GM12878 (cell line): Measurements from ENCODE around the gene OR2T35. TPM values are rescaled to one million over a fixed set of nuclear protein-coding genes. Genes with fewer than 3 reads are reported as not detected.

Experiments used
- ATAC-seq: fragments of 200-7000 bp; cut with Tn5 transposase; 3 replicates; pipeline ENCODE4 v1.9.1; 2020; ENCODE audit warnings: mild to moderate bottlenecking, moderate library complexity
- BruUV-seq: library from RNA; stranded (reverse); fragments of 400-500 nt; replicated peaks from 2 replicates; lab custom pipeline; 2021; lab: Mats Ljungman, UMichigan
- CTCF ChIA-PET: fragments of 300-600 bp; sonication (Branson Sonifier 250); formaldehyde crosslinking; extraction: SDS; loops from one replicate; lab custom pipeline; 2021; ENCODE audit warnings: inconsistent platforms; lab: Yijun Ruan, JAX
- POLR2A ChIA-PET: fragments of 350-600 bp; formaldehyde crosslinking; extraction: SDS; loops from one replicate; lab custom pipeline; 2021; ENCODE audit warnings: inconsistent platforms; lab: Charles Lee
- RAD21 ChIA-PET: fragments of 300-600 bp; sonication (Branson Sonifier 250); formaldehyde crosslinking; loops from one replicate; lab custom pipeline; 2023; ENCODE audit warnings: antibody characterized with exemption; ENCODE audit not compliant: unreplicated experiment; lab: Charles Lee
- SMC1A ChIA-PET: fragments of 300-600 bp; sonication (Branson Sonifier 250); formaldehyde crosslinking; loops from one replicate; lab custom pipeline; 2023; ENCODE audit not compliant: unreplicated experiment, uncharacterized antibody; lab: Charles Lee
- DNase-seq: peaks from one replicate; pipeline ENCODE4 v3.0.0-alpha.2; 2011; ENCODE audit warnings: low read depth, low spot score
- FAIRE-seq: peaks from 3 replicates; lab custom pipeline; 2011; peaks lifted over from hg19 to GRCh38; lab: Jason Lieb, UNC
- H2AFZ ChIP-seq: 2 replicates; pipeline ENCODE4 v1.6.0; 2011; ENCODE audit warnings: low read depth, low read length, control low read depth; ENCODE audit not compliant: control insufficient read depth
- H3K27ac ChIP-seq: 2 replicates; pipeline ENCODE4 v1.5.1; 2011; ENCODE audit warnings: control low read depth; ENCODE audit not compliant: control insufficient read depth, insufficient read depth
- H3K27me3 ChIP-seq, 2 experiments: replicated peaks in 1 of 2; 2 replicates each; pipeline versions ENCODE4 v1.6.0 to v1.6.1; 2011; ENCODE audit warnings: low read length in 1 of 2; ENCODE audit not compliant: control insufficient read depth in 2 of 2, insufficient read depth in 2 of 2
- H3K36me3 ChIP-seq, 2 experiments: 2 replicates each; pipeline ENCODE4 v1.5.1; 2011; ENCODE audit warnings: low read length in 1 of 2; ENCODE audit not compliant: control insufficient read depth in 2 of 2, insufficient read depth in 2 of 2
- H3K4me1 ChIP-seq: 2 replicates; pipeline ENCODE4 v1.6.1; 2011; ENCODE audit warnings: mild to moderate bottlenecking, low read length, moderate library complexity, mixed read lengths; ENCODE audit not compliant: control insufficient read depth, insufficient read depth
- H3K4me2 ChIP-seq: 2 replicates; pipeline ENCODE4 v1.6.0; 2011; ENCODE audit warnings: control low read depth; ENCODE audit not compliant: control insufficient read depth, insufficient read depth
- H3K4me3 ChIP-seq: fragments of 200-600 bp; sonication (generic); 2 replicates; pipeline ENCODE4 v1.5.1; 2016
- H3K79me2 ChIP-seq: 2 replicates; pipeline ENCODE4 v1.6.0; 2011; ENCODE audit warnings: low read length; ENCODE audit not compliant: control insufficient read depth, insufficient read depth
- H3K9ac ChIP-seq: 2 replicates; pipeline ENCODE4 v1.8.0; 2011; ENCODE audit warnings: low read length, control low read depth, mixed read lengths; ENCODE audit not compliant: control insufficient read depth, insufficient read depth
- H3K9me3 ChIP-seq: replicated peaks from 3 replicates; pipeline ENCODE4 v1.5.1; 2011; ENCODE audit warnings: mild to moderate bottlenecking, low read length; ENCODE audit not compliant: control insufficient read depth, insufficient read depth
- H4K20me1 ChIP-seq: 2 replicates; pipeline ENCODE4 v1.6.0; 2011; ENCODE audit not compliant: control insufficient read depth, insufficient read depth
- ASH2L ChIP-seq: fragments of 300-600, 200-600 bp; sonication (generic); IDR thresholded peaks from 2 replicates; pipeline ENCODE4 v1.6.1; 2017; ENCODE audit warnings: low read depth, mild to moderate bottlenecking, borderline replicate concordance
- EGR1 ChIP-seq, 2 experiments: IDR thresholded peaks; 1 replicate in 1 of 2; 2 replicates in 1 of 2; pipeline ENCODE4 v1.6.1; 2011 to 2012; ENCODE audit warnings: low read depth in 2 of 2, low read length in 2 of 2, borderline replicate concordance in 1 of 2, mild to moderate bottlenecking in 1 of 2, moderate library complexity in 1 of 2
- EZH2 ChIP-seq: IDR thresholded peaks from 2 replicates; pipeline ENCODE4 v1.6.1; 2012; ENCODE audit warnings: low read depth, mild to moderate bottlenecking, control low read depth, inconsistent platforms, low read length, borderline replicate concordance; ENCODE audit not compliant: control insufficient read depth
- JUND ChIP-seq: IDR thresholded peaks from 2 replicates; pipeline ENCODE4 v1.6.1; 2012; ENCODE audit warnings: low read depth, mild to moderate bottlenecking, low read length, improper control_type of control experiment, moderate library complexity
- KLF5 ChIP-seq: fragments of 450-650 bp; IDR thresholded peaks from 2 replicates; pipeline ENCODE4 v1.6.1; 2014; ENCODE audit warnings: mild to moderate bottlenecking; ENCODE audit not compliant: partially characterized antibody
- NFYB ChIP-seq: IDR thresholded peaks from 2 replicates; pipeline ENCODE4 v1.6.1; 2011; ENCODE audit warnings: low read depth, mild to moderate bottlenecking, low read length, improper control_type of control experiment, moderate library complexity; ENCODE audit not compliant: insufficient read depth
- NR2F1 ChIP-seq: fragments of 450-650 bp; conservative IDR thresholded peaks from 2 replicates; pipeline ENCODE4 v1.6.1; 2017; ENCODE audit warnings: mild to moderate bottlenecking
- POLR2AphosphoS5 ChIP-seq: IDR thresholded peaks from 2 replicates; pipeline ENCODE4 v1.6.1; 2011; ENCODE audit warnings: mild to moderate bottlenecking, low read length, inconsistent platforms
- RELA ChIP-seq: fragments of 450-650 bp; IDR thresholded peaks from 2 replicates; pipeline ENCODE4 v1.8.0; 2014; ENCODE audit warnings: borderline replicate concordance; ENCODE audit not compliant: partially characterized antibody
- SIN3A ChIP-seq: IDR thresholded peaks from 2 replicates; pipeline ENCODE4 v1.6.1; 2012; ENCODE audit warnings: low read depth, low read length, improper control_type of control experiment
- SMAD1 ChIP-seq: fragments of 450-650 bp; IDR thresholded peaks from 2 replicates; pipeline ENCODE4 v1.6.1; 2018; ENCODE audit warnings: mild to moderate bottlenecking, low read depth; ENCODE audit not compliant: partially characterized antibody
- SRF ChIP-seq, 2 experiments: IDR thresholded peaks; 2 replicates each; pipeline ENCODE4 v1.6.1; 2011; ENCODE audit warnings: low read depth in 2 of 2, low read length in 2 of 2, mild to moderate bottlenecking in 1 of 2, moderate library complexity in 1 of 2
- STAT1 ChIP-seq: fragments of 450-650 bp; conservative IDR thresholded peaks from 2 replicates; pipeline ENCODE4 v1.6.1; 2014; ENCODE audit warnings: antibody characterized with exemption, mild to moderate bottlenecking
- STAT3 ChIP-seq: IDR thresholded peaks from 2 replicates; pipeline ENCODE4 v1.6.1; 2011; ENCODE audit warnings: low read depth, low read length, improper control_type of control experiment
- TCF3 ChIP-seq: IDR thresholded peaks from 2 replicates; pipeline ENCODE4 v1.6.1; 2012; ENCODE audit warnings: low read depth, mild to moderate bottlenecking, low read length, borderline replicate concordance; ENCODE audit not compliant: insufficient read depth
- ZBTB11 ChIP-seq: fragments of 450-650 bp; formaldehyde crosslinking; IDR thresholded peaks from 2 replicates; pipeline ENCODE4 v1.5.0; 2022; ENCODE audit warnings: mild to moderate bottlenecking, missing genetic modification characterization
- ZBTB4 ChIP-seq: fragments of 450-650 bp; formaldehyde crosslinking; IDR thresholded peaks from 2 replicates; pipeline ENCODE4 v1.4.0; 2022; ENCODE audit warnings: mild to moderate bottlenecking, moderate library complexity
- ZNF207 ChIP-seq: fragments of 450-650 bp; IDR thresholded peaks from 2 replicates; pipeline ENCODE4 v1.6.1; 2014; ENCODE audit warnings: antibody characterized with exemption, mild to moderate bottlenecking, borderline replicate concordance
- WGBS: methylation state at CpG from one replicate; pipeline ENCODE4 v1.1.6; 2016; ENCODE audit warnings: low lambda C conversion rate; ENCODE audit not compliant: insufficient replicate concordance, insufficient coverage; ENCODE audit errors: missing lambda C conversion rate; 5-methylcytosine and 5-hydroxymethylcytosine counted together
- in situ Hi-C: fragments of 300-500 bp; cut with MboI; formaldehyde crosslinking; loops from 9 replicates; pipeline ENCODE4 v1.14.3; 2018; ENCODE audit warnings: mixed read lengths
- intact Hi-C: fragments of 100-400 bp; cut with micrococcal nuclease; formaldehyde crosslinking; loops from one replicate; pipeline ENCODE4 v1.14.2; 2022; ENCODE audit not compliant: unreplicated experiment
- polyA plus RNA-seq, 11 experiments: library from polyadenylated mRNA; depleted of rRNA in 4 of 11; unstranded in 6 of 11; stranded (reverse) in 5 of 11; fragments of >200 nt; fragmentation: Nextera tagmentation in 4 of 11; fragmentation: Illumina TruSeq in 1 of 11; extraction: Ambion mirVana in 4 of 11; extraction: Trizol in 1 of 11; gene quantifications; 1 replicate in 1 of 11; 2 replicates in 10 of 11; pipeline versions ENCODE4 v1.2.1 to v1.2.3, GENCODE V29; 2011 to 2016; ENCODE audit warnings: inconsistent platforms in 2 of 11, missing spikeins in 2 of 11, low read depth in 1 of 11
- total RNA-seq, 4 experiments: library from RNA; depleted of rRNA in 3 of 4; stranded (reverse); fragments of >200 nt in 3 of 4; fragmentation: Illumina TruSeq in 1 of 4; extraction: Trizol in 1 of 4; gene quantifications; 2 replicates each; pipeline versions ENCODE4 v1.2.1 to v1.2.3, GENCODE V29; 2013 to 2021

Gene OR2T35
- total and polyA plus RNA-seq, 10 of the 15 experiments (the other 5 are each of a cell fraction or from before 2014, with no cell fraction given), result 0.03 to 0.89 (median 0.38) TPM; not detected in 2

GRCh38 chr1:248621770-248622169 lies 23.3 kb downstream of the OR2T35 start (continued):
- no peak for TF ChIP-seq EGR1 (IDR thresholded peaks at IDR 0.05; ENCODE audit: borderline replicate concordance in 1 of 2, low read depth in 2 of 2, low read length in 2 of 2)
- no peak for TF ChIP-seq STAT1

GRCh38 chr1:248618878-248619277 lies 26.2 kb downstream of the OR2T35 start:
- FAIRE-seq, result no peak
- ChIA-PET SMC1A (no interaction called here), POLR2A (no interaction called here), CTCF (no interaction called here), RAD21 (no interaction called here)
- H3K9me3 ChIP-seq, result no peaks in the 10 kb centered on the region
- H3K9ac ChIP-seq, result no peak overlapping the region
- no peaks in the 10 kb centered on the region for H3K4me1 ChIP-seq
- no peak overlapping the region for H3K4me2 ChIP-seq
- in situ Hi-C loops, result no loop called here
- no peaks in the 10 kb centered on the region for H3K36me3 ChIP-seq
- no peak for DNase-seq
- H2AFZ ChIP-seq, result no peak overlapping the region
- TF ChIP-seq POLR2AphosphoS5, result no peak
- no peak for TF ChIP-seq STAT3
- no peak for TF ChIP-seq ZNF207
- TF ChIP-seq NR2F1, result no peak
- TF ChIP-seq SIN3A, result no peak
- TF ChIP-seq ASH2L, result no peak
- TF ChIP-seq TCF3, result no peak
- TF ChIP-seq JUND, result no peak
- no peak for TF ChIP-seq KLF5
- TF ChIP-seq NFYB, result no peak
- no peak for TF ChIP-seq SRF (IDR thresholded peaks at IDR 0.05; ENCODE audit: low read depth in 2 of 2, low read length in 2 of 2)
- no peak for TF ChIP-seq ZBTB11
- TF ChIP-seq SMAD1, result no peak
- no peak for TF ChIP-seq EZH2
- no peak for TF ChIP-seq RELA
- no peak for TF ChIP-seq ZBTB4 (CRISPR knock-in tag)
- WGBS, result no CpG with 5 or more reads among the region's 3 CpGs
- H4K20me1 ChIP-seq, result no peaks in the 10 kb centered on the region
- intact Hi-C loops, result no loop called here
- no peaks in the 10 kb centered on the region for H3K27me3 ChIP-seq
- H3K79me2 ChIP-seq, result no peaks in the 10 kb centered on the region
- no peak overlapping the region for H3K27ac ChIP-seq
- no TSS peak for BruUV-seq
- H3K4me3 ChIP-seq, result no peak overlapping the region
- no peak for ATAC-seq
